NCI-H1436 treated with DMSO at 0.1 percent for 48 hours (cell line): ENCODE results near the gene HMGXB4.

Source experiments
- DNase-seq: peaks from one replicate; lab custom pipeline; 2025; lab: John Stamatoyannopoulos, UW

The HMGXB4 gene

DNA sequence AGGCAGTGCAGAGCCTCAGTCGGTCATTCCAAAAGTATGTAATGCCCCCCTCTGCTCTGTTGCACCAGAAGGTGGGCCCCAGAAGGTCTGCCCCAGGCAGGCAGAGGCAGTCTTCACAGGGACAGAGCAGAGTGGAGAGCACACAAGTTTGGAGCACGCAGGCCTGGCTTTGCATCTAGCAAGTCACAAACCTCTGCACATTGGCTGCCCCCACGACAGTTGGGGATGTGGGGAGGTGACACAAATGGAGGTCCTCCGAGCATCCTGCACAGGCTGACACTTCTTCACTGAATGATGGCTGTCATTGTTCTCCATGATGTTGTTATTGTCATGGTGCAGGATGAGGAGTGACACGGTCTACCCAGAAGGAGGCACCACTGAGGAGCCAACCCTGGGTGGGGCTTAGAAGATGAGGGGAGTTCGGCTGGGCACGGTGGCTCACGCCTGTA lies 54.3 kb downstream of the HMGXB4 start:
- no peak for DNase-seq

DNA sequence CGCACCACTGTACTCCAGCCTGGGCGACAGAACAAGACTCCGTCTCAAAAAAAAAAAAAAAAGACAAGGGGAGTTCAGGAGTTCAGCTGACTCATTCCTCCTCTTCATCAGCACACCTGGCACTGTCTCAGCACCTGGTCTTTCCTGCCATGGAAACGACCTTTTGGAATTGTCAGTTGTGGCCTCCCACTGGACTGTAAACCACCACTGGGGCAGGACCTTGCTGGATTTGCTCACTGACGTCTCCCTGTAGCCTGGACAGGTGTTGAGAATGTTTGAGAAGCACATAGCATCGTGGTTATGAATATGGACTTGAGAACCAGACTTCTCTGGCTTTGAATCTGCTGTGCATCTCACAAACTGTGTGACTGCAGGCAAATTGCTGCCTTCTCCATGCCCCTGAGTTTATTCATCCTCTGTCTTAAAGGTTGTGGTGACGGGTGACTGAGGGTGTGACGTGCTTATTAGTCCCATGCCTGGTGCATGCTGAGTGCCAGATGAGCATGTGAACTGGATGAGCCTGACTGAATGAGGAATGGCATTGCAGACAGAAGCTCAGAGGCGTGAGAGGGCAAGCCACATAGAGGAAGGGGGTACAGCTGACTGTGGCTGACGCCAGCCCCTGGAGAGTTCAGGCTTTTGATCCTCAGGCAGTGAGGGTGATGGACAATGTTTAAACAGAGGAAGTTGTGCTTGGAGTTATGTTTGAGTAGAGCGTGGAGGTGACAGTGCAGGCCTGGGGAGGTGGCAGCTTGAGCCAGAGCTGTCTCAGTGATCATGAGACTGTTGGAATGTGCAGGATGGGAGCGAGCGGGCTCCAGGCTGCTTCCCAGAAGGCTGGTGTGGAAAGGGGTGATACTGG lies 55.1 kb downstream of the HMGXB4 start:
- no peak for DNase-seq

DNA sequence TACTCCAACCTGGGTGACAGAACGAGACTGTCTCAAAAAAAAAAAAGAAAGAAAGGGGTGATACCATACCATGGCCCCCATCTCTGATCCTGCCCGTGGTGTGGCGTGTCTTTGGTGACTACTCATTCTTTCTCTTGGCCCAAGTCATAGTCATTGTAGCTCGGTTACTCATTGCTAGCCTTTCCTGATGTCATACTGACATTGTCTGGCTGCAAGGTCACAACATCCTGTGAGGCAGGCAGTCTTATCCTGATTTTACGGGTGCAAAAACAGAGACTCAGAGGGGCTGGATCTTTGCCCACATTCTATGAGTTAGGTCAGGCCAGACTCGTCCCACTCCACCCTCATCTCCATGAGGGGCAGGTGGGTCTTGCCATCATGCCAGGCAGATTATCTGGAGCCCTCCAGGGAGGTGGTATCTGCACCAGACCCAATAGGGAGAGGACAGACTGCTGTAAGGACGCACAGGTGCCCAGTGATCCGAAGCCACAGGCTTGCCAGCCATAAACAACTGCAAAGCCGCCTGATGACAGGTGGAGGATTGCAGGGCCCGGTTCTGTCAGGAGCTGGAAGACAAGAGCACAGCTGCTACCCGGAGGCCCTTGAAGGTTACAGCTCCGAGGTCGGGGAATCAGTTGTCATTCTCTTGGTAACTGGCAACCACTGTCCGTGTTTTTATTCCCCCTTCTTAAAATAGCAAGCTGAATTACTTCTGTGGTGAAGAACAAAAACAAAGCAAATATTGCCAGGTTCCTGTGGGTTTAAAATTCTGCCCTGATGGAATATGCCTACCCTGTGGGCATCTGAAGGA lies 56.2 kb downstream of the HMGXB4 start:
- no peak for DNase-seq

DNA sequence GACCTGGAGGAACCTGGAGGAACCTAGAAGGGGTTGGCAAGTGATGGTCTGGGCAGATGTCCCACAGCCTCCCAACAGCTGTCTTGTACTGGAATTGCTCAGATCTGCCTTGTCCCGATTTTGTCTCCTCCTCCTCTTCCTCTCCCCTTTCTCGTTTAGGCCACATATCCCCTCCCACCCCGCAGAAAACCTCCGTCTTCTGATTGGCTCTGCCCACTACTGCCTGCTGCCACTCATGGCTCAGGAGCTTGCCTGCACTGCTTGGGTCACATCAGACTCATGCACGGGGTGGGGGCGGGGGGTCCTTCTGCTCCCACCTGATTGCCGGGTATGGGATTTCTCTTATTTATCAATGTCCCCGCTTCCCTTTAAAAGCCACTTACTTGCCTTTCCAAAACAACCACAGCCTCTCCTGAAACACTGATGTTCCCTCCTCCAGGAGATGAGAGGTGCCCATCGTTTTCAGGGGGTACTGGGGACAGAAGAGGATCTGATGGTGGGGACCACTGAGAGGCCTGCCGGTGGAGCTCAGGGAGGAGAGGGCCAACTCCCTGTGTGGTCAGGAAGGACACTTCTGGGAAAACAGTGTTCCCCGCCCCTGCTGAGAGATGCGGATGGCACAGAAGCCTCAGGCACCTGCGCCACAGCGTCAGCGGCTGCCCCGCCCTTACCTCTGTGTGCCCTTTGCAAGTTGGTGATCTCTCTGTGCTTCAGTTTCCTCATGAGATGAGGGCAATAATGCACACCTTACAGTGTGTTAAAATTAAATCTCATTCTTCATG lies 57.1 kb downstream of the HMGXB4 start:
- DNase-seq: no peak

DNA sequence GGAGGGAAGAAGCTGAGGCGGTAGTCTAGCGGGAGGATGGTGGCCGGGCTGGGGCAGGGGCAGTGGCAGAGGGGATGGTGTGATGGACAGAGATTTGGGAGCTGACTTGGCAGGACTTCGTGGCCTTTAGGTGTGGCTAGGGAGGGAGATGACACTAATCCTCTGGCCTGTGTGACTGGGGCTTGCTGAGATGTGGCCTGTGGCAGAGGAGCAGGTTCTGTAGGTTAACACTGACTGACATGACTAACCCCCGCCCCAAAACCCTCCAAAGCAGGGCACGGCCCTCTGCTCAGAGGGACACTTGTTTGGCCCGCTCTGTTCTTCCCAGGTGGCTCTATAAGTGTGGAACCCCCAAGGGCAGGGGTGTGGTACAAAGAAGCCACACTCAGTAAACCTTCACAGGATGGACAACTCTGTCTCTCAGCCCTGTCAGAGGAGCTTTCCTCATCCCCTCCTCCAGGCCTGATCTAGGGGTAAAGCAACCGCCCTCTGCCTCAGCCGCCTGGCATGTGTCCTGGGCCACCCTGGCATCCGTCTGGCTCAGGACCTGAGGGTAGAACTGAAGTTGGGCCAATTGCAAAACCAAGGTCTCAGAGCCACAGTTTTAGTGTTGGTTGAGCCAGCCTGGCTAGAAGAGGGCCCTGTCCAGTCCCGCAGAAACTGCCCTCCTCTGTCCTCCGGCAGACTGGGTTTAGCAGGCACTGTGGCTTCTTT lies 58.0 kb downstream of the HMGXB4 start:
- DNase-seq: no peak

DNA sequence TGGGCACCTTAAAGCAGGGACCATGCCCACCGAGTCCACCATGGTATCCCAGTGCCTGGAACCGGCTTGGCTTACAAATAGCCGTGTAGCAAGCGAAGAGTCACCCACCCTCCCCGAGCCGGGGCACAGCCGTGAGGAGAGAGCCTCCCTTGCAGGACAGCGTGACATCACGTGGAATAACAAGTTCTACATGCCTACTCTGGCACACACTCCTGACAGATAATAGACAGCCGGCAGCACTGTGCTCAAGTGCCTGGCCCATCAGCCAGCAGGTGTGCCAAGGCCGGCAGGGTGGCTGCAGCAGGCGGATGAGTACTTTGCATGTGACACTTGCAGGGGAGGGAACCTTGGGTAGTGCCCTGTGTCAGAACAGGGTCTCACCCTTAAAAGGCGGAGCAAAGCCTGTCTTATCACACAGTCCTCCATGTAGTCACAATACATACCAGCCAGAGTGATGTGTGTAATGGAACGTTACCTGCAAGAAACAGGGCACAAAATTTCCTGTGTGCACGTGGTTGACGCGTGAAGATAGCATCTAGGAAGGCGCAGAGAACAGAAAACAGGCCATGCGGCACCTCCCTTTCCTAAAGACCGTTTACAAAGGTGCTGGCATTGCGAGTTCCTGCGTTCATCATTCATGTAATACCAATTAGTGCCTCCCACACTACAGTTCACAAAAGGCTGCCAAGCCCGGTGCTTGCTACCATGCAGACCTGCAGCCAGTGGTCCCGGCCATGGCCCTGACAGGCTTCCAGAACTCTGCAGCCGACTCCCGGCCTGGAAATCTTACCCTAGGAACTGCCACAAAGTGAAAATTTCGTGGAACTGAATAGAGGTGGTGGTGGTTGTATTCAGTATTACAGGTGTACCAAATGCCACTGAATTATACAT lies 58.8 kb downstream of the HMGXB4 start:
- DNase-seq: no peak

DNA sequence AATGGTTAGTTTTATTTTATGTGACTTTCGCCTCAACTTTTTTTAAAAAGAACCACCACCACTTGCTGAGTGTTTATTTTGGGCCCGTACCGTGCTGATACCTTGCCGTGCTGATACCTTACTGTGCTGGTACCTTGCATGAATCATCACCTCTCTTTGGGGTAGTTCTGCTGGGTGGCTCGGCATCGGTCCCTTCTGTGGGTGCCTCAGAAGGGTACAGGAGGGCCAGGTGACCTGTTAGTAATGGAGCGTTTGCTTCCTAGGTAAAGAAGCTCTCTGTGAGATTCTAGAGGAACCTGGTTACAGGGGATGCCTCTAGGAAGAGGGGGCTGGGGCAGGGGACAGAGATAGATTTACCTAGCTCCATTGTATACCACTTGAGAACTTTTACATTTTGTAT lies 59.5 kb downstream of the HMGXB4 start:
- no peak for DNase-seq

DNA sequence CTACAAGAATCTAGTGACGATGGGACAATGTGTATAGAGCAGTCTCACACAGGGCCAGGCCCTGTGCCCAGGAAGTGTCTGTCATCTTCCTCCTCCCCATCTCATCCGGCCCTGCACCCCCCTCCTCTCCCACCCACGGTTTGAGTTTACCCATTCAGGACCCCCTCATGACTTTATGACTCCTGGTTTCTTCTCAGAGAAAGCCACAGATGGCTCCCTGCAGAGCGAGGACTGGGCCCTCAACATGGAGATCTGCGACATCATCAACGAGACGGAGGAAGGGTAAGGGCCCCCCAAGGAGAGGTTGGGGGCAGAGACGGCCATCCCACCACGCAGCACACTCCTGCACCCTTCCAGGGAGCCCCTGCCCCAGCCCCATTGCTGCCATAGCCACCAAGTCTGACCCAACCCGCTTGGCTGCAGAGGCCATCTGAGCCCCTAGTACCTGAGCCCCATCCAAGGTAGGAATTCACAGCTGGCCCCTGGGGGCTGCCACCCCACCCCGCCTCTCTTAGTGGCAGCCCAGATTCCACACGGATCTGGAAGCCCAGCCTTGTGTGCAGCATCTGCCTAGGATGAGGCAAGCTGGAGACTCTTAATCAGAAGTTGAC lies 60.5 kb downstream of the HMGXB4 start:
- DNase-seq: no peak

DNA sequence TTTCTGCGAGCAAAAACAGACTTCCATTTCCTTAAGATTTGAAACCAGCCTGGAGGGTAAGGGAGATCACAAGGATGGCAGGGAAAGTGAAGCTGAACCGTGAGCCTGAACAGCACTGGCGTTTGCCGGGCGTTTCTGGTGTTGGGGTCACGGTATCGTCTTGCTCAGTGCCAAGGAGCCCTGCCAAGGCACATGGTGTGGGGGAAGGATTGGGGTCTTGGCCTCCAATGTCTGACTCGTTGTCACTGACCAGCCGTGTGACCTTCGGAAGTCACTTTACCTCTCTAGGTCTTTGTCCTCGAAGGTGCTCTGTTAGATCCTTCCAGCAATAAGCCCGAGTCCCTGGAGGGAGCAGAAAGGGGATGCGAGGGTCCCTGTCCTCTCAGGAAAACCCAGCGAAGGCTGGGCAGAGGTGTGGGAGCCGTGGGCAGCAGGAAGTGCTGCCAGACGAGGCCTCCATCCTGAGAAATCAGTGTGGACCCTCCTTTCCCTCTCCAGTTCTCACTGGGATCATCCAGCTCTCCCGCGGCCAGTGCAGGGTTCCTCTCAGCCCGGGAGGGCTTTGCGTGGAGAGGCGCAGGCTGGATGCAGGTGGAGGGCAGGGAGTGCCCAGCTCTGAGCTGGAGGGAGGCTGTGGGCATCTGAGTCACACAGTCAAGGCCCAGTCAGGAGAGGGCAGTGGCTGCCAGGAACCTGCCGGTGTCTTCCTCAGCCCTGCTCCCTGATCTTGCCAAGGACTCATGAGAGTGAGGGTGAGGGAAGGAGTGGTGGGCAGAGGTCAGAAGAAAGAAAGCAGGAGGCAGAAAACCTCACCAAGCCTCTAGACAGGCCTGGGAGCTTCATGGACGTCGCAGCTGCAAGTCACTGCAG lies 61.3 kb downstream of the HMGXB4 start:
- no peak for DNase-seq

DNA sequence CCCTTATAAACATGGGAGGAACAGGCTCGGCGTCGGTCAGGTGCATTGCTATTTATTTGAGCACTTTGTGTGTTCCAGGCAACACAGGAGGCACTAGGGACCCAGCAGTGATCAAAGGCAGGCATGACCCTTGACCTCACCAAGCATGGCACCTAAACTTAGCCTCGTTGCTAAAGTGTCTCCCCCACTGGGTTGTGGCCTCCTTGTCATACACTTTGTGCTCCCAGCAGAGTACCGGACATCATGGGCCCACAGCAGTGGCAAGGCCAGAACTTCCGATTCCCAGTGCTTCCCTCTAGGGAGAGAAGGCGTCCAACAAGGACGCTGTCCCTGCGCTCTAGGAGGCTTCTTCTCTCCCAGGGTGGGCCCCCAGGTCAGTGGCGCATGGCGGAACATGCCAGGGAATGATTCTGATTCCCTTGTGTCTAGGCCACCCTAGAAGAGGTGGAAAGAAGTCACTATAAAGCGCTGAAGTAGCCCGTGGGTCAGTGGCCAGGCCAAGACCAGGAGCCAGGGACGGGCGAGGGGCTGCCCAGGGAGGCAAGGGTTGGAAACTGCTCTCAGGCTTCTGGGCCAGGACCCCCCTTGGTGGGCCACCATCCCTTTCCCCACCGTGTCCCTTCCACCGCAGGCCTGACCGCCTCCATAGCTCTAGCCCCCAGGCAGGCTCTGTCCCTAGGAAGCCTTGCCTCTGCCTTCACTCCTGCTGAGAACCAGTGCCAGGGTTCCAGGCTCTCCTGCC lies 62.1 kb downstream of the HMGXB4 start:
- no peak for DNase-seq

DNA sequence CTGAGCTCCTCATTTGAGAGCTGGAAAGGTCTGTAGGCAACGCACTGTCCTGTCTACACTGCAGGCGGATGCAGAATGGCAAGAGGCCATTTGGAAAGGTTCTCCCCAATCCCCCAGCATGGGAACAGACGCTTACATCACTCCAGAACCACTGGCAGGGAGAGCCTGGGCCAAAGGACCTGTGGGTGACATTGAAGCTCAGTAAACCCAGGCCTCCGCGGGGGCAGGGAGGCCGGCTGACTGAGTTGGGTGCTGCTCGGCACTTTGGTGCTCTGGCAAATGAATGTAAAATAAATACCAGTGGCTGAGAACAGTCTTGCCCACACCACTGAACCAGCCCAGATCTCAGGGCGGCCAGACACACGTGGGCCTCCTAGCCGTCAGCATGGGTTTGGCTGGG lies 64.8 kb downstream of the HMGXB4 start:
- no peak for DNase-seq

DNA sequence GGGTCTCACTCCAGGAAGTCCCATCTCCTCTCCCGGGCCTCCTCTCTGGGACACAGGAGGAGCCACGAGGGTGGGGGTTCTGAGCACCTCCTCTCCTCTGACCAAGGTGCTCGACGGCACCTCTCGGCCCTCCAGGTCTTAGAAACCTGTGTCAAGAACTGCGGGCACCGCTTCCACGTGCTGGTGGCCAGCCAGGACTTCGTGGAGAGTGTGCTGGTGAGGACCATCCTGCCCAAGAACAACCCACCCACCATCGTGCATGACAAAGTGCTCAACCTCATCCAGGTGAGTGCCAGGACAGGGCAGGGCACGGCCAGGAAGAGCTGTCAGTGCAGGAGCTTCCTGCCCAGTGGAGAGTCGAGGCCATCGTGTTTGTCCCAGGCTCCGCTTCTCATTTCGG lies 65.6 kb downstream of the HMGXB4 start:
- no peak for DNase-seq

DNA sequence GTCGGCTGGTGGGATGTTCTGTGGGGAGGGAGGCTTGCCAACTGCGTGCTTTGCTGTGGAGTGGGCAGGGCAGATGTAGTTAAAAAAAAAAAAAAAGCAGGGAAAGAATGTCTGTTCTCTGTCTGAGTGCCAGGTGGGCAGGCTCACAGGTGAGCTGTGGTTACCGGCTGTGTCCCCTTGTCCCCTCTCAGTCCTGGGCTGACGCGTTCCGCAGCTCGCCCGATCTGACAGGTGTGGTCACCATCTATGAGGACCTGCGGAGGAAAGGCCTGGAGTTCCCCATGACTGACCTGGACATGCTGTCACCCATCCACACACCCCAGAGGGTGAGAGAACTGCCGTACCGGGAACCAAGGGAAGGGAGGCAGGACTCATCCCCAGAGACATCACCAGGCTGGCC lies 66.0 kb downstream of the HMGXB4 start:
- DNase-seq: no peak

DNA sequence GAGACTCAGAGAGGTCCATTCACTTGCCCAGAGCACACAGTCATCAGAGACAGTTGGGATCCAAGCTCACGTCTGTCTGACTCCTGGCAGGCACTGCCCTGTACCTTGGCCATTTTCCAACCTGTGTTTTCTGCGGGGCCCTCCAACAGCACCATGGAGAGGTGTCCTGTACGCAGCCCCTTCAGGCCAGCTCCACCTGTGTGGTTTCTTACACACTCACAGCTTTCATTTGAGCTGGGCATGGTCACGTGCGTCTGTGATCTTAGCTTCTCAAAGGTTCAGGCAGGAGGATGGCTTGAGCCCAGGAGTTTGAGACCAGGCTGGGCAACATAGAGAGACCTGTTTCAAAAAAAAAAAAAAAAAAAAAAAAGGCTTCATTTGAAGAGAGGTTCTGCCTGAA lies 66.8 kb downstream of the HMGXB4 start:
- no peak for DNase-seq

DNA sequence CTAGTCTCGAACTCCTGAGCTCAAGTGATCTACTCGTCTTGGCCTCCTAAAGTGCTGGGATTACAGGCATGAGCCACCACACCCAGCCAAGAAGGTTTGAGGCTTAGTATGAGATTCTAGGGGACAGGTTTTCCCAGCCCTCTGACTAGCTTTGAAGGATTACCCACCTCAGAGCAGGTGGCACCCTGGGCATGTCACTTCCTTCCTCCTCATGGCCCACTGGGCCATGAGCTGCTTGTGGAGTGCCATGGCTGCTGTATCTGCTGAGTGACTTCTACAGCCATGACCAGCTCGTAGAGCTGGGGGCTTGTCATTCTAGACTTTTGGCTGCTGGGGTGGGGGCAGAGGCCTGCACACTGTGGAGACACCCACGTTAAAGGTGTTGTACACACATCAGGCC lies 67.5 kb downstream of the HMGXB4 start:
- DNase-seq: no peak

DNA sequence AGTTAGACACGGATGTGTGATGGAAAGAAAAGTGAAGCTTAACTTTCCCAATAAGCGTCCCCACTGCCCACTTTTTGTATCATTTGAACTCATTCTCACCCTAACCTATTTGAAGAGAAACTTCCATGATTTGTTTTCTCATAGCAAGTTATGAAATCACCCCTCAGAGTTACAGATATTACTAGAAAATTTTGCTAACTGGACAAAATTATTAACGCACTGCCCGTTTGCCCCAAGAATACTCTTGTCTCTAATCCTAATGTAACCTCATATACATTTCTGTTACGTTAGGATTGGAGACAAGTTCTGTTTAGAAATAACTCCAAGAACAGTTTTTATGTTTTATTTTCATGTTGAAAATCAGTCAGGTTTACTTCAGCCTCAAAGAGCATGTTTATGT lies 67.9 kb downstream of the HMGXB4 start:
- no peak for DNase-seq

DNA sequence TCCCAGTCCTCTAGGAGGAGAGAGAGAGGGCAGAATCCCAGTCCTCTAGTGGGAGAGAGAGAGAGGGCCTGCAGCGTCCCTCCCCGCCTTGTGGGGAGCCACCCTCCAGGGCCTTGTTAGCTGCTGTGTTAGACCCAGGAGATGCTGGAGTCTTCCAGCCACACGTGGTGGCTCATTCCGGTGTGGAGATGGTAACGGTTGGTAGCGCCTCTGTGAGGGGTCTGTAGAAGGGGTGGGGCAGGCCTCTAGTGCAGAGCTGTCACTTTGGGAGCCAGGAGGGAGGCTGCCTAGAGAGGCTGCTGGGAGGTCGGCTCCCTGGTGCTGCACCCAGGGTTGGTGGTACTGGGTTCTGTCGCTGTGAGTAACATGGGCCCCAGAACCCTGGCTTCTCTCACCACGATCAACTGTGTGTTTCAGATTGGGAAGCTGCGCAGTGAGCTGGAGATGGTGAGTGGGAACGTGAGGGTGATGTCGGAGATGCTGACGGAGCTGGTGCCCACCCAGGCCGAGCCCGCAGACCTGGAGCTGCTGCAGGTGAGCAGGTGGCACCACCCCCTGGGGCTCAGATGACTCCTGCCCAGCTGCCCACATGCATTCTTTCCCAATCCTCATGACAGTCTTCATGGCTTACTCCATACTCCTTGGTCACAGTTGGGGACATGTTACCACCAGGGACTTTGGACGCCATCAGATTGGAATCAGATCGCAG lies 69.7 kb downstream of the HMGXB4 start:
- no peak for DNase-seq
